OCI-LY3 (cell line): ENCODE data around the gene USH2A.

Source experiments
- H2AFZ ChIP-seq: fragments of 200-600, 300-600 bp; shearing (Covaris generic); 2 replicates; pipeline ENCODE4 v1.6.0; 2014; ENCODE audit warnings: antibody characterized with exemption, low read depth, low read length
- H3K27ac ChIP-seq: fragments of 200-600, 300-600 bp; sonication (generic); 2 replicates; pipeline ENCODE4 v1.5.1; 2014; ENCODE audit warnings: mild to moderate bottlenecking, low read length, moderate library complexity, mixed read lengths
- H3K27me3 ChIP-seq: fragments of 200-600, 300-600 bp; sonication (generic); 2 replicates; pipeline ENCODE4 v1.6.1; 2014; ENCODE audit warnings: low read depth, low read length, mixed read lengths
- H3K36me3 ChIP-seq: fragments of 200-600, 300-600 bp; sonication (generic); replicated peaks from 2 replicates; pipeline ENCODE3; 2014; ENCODE audit warnings: low read depth, low read length, mixed read lengths
- H3K4me1 ChIP-seq: fragments of 300-600, 200-600 bp; sonication (generic); 2 replicates; pipeline ENCODE4 v1.6.1; 2014; ENCODE audit warnings: low read length, mixed read lengths
- H3K4me2 ChIP-seq: fragments of 200-600, 300-600 bp; sonication (generic); 2 replicates; pipeline ENCODE4 v1.6.1; 2014; ENCODE audit warnings: low read length, mixed read lengths
- H3K4me3 ChIP-seq: fragments of 300-600, 200-600 bp; sonication (generic); 2 replicates; pipeline ENCODE4 v1.5.1; 2014; ENCODE audit warnings: antibody characterized with exemption, mild to moderate bottlenecking, low read length, moderate library complexity
- H3K79me2 ChIP-seq: fragments of 300-600, 200-600 bp; shearing (Covaris generic); 2 replicates; pipeline ENCODE4 v1.6.1; 2014; ENCODE audit warnings: mild to moderate bottlenecking, low read length, mixed read lengths
- H3K9ac ChIP-seq: fragments of 300-600, 200-600 bp; shearing (Covaris generic); 2 replicates; pipeline ENCODE4 v1.6.0; 2014; ENCODE audit warnings: mild to moderate bottlenecking, low read length, moderate library complexity
- H3K9me3 ChIP-seq: fragments of 200-600, 300-600 bp; shearing (Covaris generic); 2 replicates; pipeline ENCODE4 v1.6.1; 2014; ENCODE audit warnings: low read length, mixed read lengths; ENCODE audit not compliant: insufficient read depth
- H4K20me1 ChIP-seq: fragments of 200-600, 300-600 bp; sonication (generic); 2 replicates; pipeline ENCODE4 v1.6.1; 2016; ENCODE audit warnings: low read length, mixed read lengths; ENCODE audit not compliant: insufficient read depth
- EZH2phosphoT487 ChIP-seq: fragments of 200-600 bp; shearing (Covaris generic); IDR thresholded peaks from 2 replicates; pipeline ENCODE4 v1.6.1; 2018; ENCODE audit warnings: antibody characterized with exemption, mixed run types, low read depth
- TF ChIP-seq, protein P1 (sequence below): fragments of 200-600, 300-600 bp; sonication (generic); IDR thresholded peaks from 2 replicates; pipeline ENCODE4 v1.5.1; 2014; ENCODE audit warnings: antibody characterized with exemption, low read length, low read depth

The USH2A gene

GRCh38 chr1:215883004-215883403, 540.2 kb downstream of the USH2A start:
- Histone ChIP-seq H2AFZ (no peak overlapping the region), H3K4me2 (no peak overlapping the region), H4K20me1 (no peaks in the 10 kb centered on the region), H3K27ac (no peak overlapping the region), H3K9me3 (no peaks in the 10 kb centered on the region), H3K79me2 (no peaks in the 10 kb centered on the region), H3K27me3 (no peaks in the 10 kb centered on the region), H3K36me3 (no peaks in the 10 kb centered on the region), H3K4me3 (no peak overlapping the region), H3K4me1 (no peaks in the 10 kb centered on the region), H3K9ac (no peak overlapping the region)
- TF ChIP-seq, protein P1, sequence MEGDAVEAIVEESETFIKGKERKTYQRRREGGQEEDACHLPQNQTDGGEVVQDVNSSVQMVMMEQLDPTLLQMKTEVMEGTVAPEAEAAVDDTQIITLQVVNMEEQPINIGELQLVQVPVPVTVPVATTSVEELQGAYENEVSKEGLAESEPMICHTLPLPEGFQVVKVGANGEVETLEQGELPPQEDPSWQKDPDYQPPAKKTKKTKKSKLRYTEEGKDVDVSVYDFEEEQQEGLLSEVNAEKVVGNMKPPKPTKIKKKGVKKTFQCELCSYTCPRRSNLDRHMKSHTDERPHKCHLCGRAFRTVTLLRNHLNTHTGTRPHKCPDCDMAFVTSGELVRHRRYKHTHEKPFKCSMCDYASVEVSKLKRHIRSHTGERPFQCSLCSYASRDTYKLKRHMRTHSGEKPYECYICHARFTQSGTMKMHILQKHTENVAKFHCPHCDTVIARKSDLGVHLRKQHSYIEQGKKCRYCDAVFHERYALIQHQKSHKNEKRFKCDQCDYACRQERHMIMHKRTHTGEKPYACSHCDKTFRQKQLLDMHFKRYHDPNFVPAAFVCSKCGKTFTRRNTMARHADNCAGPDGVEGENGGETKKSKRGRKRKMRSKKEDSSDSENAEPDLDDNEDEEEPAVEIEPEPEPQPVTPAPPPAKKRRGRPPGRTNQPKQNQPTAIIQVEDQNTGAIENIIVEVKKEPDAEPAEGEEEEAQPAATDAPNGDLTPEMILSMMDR = no peak
- TF ChIP-seq EZH2phosphoT487 = no peak

GRCh38 chr1:215878843-215879242, 544.4 kb downstream of the USH2A start:
- no peak overlapping the region for H2AFZ ChIP-seq
- H3K27ac ChIP-seq = no peak overlapping the region
- H3K4me3 ChIP-seq = no peak overlapping the region
- no peaks in the 10 kb centered on the region for H3K27me3 ChIP-seq
- no peaks in the 10 kb centered on the region for H3K79me2 ChIP-seq
- H3K9ac ChIP-seq = no peak overlapping the region
- no peak for TF ChIP-seq EZH2phosphoT487
- TF ChIP-seq, protein P1 = no peak
- no peaks in the 10 kb centered on the region for H3K9me3 ChIP-seq
- H4K20me1 ChIP-seq = no peaks in the 10 kb centered on the region
- no peaks in the 10 kb centered on the region for H3K4me1 ChIP-seq
- no peaks in the 10 kb centered on the region for H3K36me3 ChIP-seq
- no peak overlapping the region for H3K4me2 ChIP-seq

GRCh38 chr1:215878128-215878527, 545.1 kb downstream of the USH2A start:
- no peaks in the 10 kb centered on the region for H3K27me3 ChIP-seq
- no peaks in the 10 kb centered on the region for H4K20me1 ChIP-seq
- TF ChIP-seq EZH2phosphoT487 = no peak
- TF ChIP-seq, protein P1 = no peak
- H3K9me3 ChIP-seq = no peaks in the 10 kb centered on the region
- H3K9ac ChIP-seq = no peak overlapping the region
- no peaks in the 10 kb centered on the region for H3K36me3 ChIP-seq
- no peaks in the 10 kb centered on the region for H3K4me1 ChIP-seq
- H2AFZ ChIP-seq = no peak overlapping the region
- no peak overlapping the region for H3K27ac ChIP-seq
- H3K79me2 ChIP-seq = no peaks in the 10 kb centered on the region
- no peak overlapping the region for H3K4me2 ChIP-seq
- no peak overlapping the region for H3K4me3 ChIP-seq

- Histone ChIP-seq H3K27me3 (no peaks in the 10 kb centered on the region), H2AFZ (no peak overlapping the region), H3K79me2 (no peaks in the 10 kb centered on the region), H3K4me3 (no peak overlapping the region), H3K36me3 (no peaks in the 10 kb centered on the region), H3K4me1 (no peaks in the 10 kb centered on the region), H3K9ac (no peak overlapping the region), H3K9me3 (no peaks in the 10 kb centered on the region), H4K20me1 (no peaks in the 10 kb centered on the region), H3K27ac (no peak overlapping the region), H3K4me2 (no peak overlapping the region)
- TF ChIP-seq, protein P1 = no peak
- no peak for TF ChIP-seq EZH2phosphoT487
Observed at GRCh38 chr1:215877452-215877951, 545.7 kb downstream of the USH2A start.
